Thoracic aorta endothelial cell (primary cell): ENCODE results near the gene ACAT2. TPM values are rescaled to one million over a fixed set of nuclear protein-coding genes. Genes with fewer than 3 reads are reported as not detected.
A peak's percentile ranks its signal among the peaks of the same experiment; 100 is the strongest.

Source experiments
- small RNA-seq: library from RNA; depleted of rRNA; stranded (forward); fragments of <200 nt; gene quantifications from one replicate; pipeline ENCODE3, GENCODE V24; 2012
- total RNA-seq: library from RNA; depleted of rRNA; stranded (reverse); fragments of >200 nt; gene quantifications from 2 replicates; pipeline ENCODE4 v1.2.3, GENCODE V29; 2012

The ACAT2 gene
- total RNA-seq = 45.9 and 75.5 TPM in 2 replicates

GRCh38 chr6:159761873-159762680 is at the start of gene ACAT2:
TSS of gene ACAT2 (plus strand) at chr6:159762045. CDS start at chr6:159762088, 43 bp downstream.

GRCh38 chr6:159726918-159727716 is 34.7 kb upstream of the ACAT2 start, which contains the start of gene WTAP:
TSS of gene WTAP (plus strand) at chr6:159727506. CDS start at chr6:159736266, 8,760 bp downstream.

GRCh38 chr6:159789377-159790148 is 27.7 kb downstream of the ACAT2 start, which contains the start of gene TCP1:
TSS of gene TCP1 (minus strand) at chr6:159789602. CDS start at chr6:159789468, 134 bp downstream.

GRCh38 chr6:159790149-159790955 is 28.5 kb downstream of the ACAT2 start, which contains the start of gene MRPL18:
TSS of gene MRPL18 (plus strand) at chr6:159790467. CDS start at chr6:159790588, 121 bp downstream.

GRCh38 chr6:159800141-159800865 is 38.5 kb downstream of the ACAT2 start, which contains the start of gene PNLDC1:
TSS of gene PNLDC1 (plus strand) at chr6:159800276. CDS start at chr6:159800308, 32 bp downstream.

Small RNA genes lying within 50 kb of the gene (small RNA-seq; reads per million reads assigned to genes)
- not detected for gene RNU4ATAC18P
- 1,472 reads per million, percentile 100 among the genes with 10 or more reads in this experiment for gene SNORA20
- gene SNORA29 = not detected

Other genes starting within 250 kb of the ACAT2 start
- gene SOD2, start 68.8 kb upstream of the ACAT2 start, total RNA-seq = 78.2 and 90.1 TPM in 2 replicates
- gene WTAP, start 34.5 kb upstream of the ACAT2 start, total RNA-seq = 96.7 and 97.6 TPM in 2 replicates
- gene TCP1, start 27.6 kb downstream of the ACAT2 start, total RNA-seq = 384 and 395 TPM in 2 replicates
- 94.5 and 96.7 TPM in 2 replicates for gene MRPL18, start 28.4 kb downstream of the ACAT2 start, total RNA-seq
- not detected in 2 replicates for gene PNLDC1, start 38.2 kb downstream of the ACAT2 start, total RNA-seq
- not detected in 2 replicates for gene MAS1, start 128.9 kb downstream of the ACAT2 start, total RNA-seq
- gene IGF2R, start 207.0 kb downstream of the ACAT2 start, total RNA-seq = 65.0 and 69.5 TPM in 2 replicates